Mononuclear cell (primary cell): ENCODE measurements around the gene KRT4. TPM values are rescaled to one million over a fixed set of nuclear protein-coding genes. Genes with fewer than 3 reads are reported as not detected.

Experiments
- H3K27me3 ChIP-seq: 2 replicates; pipeline ENCODE4 v1.6.0; 2011; ENCODE audit warnings: low read length, control low read depth; ENCODE audit not compliant: insufficient read depth
- H3K4me1 ChIP-seq: 2 replicates; pipeline ENCODE4 v1.5.1; 2011; ENCODE audit warnings: mild to moderate bottlenecking, low read length, control low read depth; ENCODE audit not compliant: insufficient read depth
- H3K4me3 ChIP-seq: 2 replicates; pipeline ENCODE4 v1.5.1; 2011; ENCODE audit warnings: mild to moderate bottlenecking, low read length, moderate library complexity
- H3K9me3 ChIP-seq: 2 replicates; pipeline ENCODE4 v1.5.1; 2011; ENCODE audit warnings: low read depth, mild to moderate bottlenecking, control low read depth, low read length
- total RNA-seq: library from RNA; depleted of rRNA; stranded (reverse); fragments of >200 nt; gene quantifications from one replicate; pipeline ENCODE4 v1.2.3, GENCODE V29; 2012

The KRT4 gene
- total RNA-seq, 1 donor: not detected

DNA sequence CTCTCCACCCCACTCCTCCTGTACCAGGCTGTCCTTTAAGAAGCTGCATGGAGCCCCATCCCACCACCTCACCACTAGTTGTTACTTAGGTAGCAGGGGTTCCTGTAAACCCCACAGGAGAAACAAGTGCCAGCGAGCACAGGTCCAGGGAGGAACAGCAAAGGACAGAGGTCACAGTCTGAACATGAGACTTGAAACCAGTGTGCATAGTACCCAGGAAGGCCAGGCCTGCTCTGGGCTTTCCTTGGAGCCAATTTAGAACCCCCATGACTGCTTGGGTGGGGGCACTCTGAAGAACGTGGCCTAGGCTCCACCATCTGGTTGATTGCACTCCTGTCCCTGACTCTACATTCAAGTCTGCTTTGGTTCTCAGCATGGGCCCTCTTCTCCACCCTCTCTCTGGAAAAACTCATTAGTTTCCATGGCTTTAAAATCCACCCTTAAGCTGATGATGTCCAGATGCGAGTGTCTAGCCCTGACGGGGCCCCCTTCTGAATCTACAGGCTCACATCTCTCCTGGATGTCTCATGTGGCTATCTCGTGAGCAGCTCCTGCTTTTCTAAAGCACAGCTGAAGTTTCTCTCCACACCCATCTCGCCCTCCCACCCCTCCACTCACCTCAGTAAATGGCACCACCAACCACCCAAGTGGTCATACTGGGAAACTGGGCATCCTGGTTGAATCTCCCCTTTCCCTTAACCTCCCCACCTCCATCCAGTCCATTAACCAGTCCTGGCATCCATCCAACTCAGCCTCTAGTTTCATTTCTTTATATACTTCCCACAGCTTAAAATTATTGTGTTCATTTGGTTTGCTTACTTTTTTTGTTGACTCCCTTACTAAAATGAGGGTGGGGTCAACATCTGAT is 26.4 kb downstream of the KRT4 start:
- Histone ChIP-seq H3K4me1 (peaks cover 4% of the 10 kb centered on the region), H3K4me3 (no peak overlapping the region), H3K9me3 (no peaks in the 10 kb centered on the region), H3K27me3 (peaks cover 7% of the 10 kb centered on the region)

DNA sequence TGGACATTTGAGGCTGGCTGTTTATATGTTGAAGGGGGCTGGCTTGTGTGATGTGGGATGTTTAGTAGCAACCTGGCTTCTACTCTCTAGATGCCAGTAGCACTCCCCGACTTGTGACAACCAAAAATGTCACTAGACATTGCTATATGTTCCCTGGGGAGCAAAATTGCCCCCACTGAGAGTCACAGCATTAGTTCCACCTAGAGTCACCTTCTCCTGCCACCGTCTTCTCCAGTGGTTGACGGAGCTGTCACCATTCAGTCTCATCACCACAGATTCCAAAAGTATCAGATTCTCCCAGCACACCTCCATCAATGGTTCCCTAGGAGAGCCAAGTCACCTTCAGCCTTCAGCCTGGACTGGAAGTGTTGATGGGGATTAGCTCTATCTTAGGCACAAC is 29.0 kb downstream of the KRT4 start:
- no peaks in the 10 kb centered on the region for H3K9me3 ChIP-seq
- no peak overlapping the region for H3K4me3 ChIP-seq
- H3K4me1 ChIP-seq: peaks cover under 1% of the 10 kb centered on the region
- peaks cover 4% of the 10 kb centered on the region for H3K27me3 ChIP-seq

DNA sequence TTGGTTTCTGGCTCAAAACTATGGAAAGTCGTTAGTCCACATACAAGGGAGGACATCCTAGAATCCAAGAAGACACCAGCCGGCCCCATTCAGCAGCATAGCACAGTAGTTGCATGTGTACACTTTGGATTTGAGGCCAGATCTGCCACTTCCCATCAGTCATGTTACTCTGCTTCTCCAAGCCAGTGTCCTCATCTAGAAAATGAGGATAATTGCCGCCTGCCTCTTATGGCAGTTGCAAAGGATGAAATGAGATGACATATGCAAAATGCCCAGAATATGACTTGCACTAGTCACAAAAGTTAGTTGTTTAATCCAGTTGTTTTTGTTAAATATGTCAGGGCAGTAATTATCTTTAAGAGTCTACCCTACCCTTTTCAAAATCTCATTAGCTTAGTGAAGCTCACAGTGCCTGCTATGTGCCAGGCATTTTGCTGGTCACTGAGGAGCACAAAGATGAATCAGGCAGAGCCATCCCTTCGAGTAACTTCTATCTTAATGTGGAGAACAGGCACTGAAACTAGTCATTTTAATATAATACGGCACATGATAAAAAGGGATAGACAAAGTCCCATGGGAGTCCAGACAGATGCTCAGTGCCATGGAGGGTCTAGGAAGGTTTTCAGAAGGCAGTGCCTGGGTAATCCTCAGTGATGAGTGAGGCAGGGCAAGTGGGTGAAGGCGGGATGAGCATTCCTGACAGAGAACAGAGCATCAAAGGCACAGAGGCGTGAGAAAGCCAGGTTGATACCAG is 30.2 kb downstream of the KRT4 start:
- no peaks in the 10 kb centered on the region for H3K9me3 ChIP-seq
- H3K27me3 ChIP-seq: peaks cover 4% of the 10 kb centered on the region
- H3K4me1 ChIP-seq: no peaks in the 10 kb centered on the region
- no peak overlapping the region for H3K4me3 ChIP-seq

DNA sequence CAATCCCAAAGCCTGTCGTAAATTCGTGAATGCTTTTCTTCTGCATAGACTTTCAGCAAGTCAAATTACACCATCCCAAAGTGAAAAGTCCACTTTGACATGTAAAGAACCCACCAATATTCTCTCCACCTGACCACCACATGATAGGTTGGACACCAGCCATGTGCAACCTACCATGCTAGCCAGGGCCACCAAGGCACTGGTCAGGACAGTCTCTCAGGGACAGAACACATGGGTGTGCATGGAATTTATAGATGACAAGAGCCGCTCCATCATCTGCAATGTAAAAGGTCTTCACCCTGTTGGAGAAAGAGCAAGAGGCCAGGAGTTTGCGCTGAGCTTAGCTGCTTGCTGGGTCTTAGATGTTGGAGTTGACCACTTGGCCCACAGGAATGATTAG is 31.4 kb downstream of the KRT4 start:
- Histone ChIP-seq H3K9me3 (no peaks in the 10 kb centered on the region), H3K4me1 (no peaks in the 10 kb centered on the region), H3K27me3 (no peaks in the 10 kb centered on the region), H3K4me3 (no peak overlapping the region)

DNA sequence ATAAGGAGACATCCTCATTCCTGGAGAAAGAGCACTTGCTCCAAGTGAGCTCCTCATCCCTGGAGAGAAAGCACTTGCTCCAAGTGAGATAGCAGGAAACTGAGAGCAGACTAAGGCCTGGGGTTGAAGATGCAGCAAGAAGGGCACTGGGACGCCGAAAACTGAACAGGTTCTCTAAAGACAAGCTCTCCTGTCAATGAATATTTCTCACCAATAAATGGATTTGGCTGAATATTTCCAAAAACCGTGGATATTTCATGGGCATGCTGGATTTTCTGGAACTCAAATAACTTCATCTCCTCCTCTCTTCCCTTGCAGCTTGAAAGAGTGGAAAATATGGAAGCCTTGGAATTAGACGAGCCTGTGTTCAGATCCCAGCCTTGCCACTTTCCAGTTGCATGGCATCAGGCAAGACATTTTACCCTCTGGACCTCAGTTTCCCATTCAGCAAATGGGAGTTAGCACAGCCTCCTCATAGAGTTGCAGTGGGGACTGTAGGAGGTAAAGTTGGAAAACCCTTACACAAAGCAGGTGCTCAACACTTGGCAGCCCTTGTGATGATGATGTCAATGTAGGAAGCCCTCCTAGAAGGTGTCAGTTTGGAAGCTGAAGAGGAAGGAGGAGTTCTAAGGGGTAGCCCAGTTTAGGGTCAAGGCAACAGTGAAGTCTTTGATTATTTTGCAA is 32.4 kb downstream of the KRT4 start:
- H3K4me3 ChIP-seq: no peak overlapping the region
- no peaks in the 10 kb centered on the region for H3K27me3 ChIP-seq
- H3K9me3 ChIP-seq: no peaks in the 10 kb centered on the region
- H3K4me1 ChIP-seq: no peaks in the 10 kb centered on the region

DNA sequence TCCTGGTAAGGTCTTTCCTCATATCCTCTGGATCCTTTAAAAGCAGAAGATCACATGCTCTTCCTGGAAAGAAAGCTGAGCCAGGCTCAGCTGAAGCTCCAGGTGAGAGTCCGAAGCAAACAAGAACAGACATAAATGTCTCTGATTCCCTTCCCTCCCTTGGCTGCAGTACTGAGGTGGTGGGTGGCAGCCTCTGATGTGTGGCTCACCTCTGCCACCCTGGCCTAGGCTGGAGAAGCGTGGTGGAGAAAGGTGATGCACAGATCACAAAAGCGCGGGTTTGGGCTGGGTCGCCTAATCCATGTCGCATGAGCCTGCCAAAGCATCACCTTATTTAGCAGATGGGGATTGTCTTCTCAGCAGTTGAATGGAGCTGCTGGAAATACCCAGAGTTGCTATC is 34.0 kb downstream of the KRT4 start:
- H3K27me3 ChIP-seq: no peaks in the 10 kb centered on the region
- no peak overlapping the region for H3K4me3 ChIP-seq
- no peaks in the 10 kb centered on the region for H3K4me1 ChIP-seq
- H3K9me3 ChIP-seq: no peaks in the 10 kb centered on the region

DNA sequence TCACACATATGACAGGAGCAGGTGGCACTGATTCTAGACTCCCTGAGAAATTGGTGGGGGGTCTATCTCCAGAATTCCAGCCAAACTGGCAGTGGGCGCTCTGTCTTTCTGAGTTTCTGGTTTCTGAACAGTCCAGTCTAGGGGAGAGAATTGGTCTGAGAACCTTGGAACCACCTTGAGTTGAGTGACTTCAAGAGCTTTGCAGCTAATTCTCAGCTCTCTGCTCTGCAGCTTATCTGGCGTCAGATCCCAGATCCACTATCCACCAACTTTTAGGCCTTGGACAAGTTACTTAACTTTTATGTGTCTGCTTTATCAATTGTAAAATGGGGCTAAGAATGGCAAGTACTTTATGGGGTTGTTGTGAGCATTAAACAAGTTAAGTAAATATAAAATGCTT is 35.1 kb downstream of the KRT4 start:
- Histone ChIP-seq H3K4me3 (no peak overlapping the region), H3K9me3 (no peaks in the 10 kb centered on the region), H3K4me1 (no peaks in the 10 kb centered on the region), H3K27me3 (no peaks in the 10 kb centered on the region)

DNA sequence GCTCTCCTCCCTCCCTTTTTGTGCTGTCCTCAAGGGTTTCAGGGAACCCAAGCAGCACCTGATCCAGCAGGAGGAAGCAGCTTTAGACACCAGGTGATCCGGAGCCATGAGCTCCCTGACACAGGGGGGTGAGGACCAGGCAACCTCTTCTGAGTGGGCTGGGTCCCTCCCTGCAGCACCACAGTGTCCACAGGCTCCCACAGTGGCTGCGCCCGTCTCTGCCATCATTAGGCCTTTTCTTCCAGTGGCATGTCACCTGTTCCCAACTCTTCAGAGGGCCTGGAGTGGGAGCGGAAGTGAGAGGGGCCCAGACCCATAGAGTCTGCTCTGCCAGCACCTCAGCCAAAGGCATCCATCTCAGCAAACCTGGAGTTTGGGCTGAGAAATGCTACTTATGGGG is 36.4 kb downstream of the KRT4 start:
- Histone ChIP-seq H3K4me1 (no peaks in the 10 kb centered on the region), H3K27me3 (no peaks in the 10 kb centered on the region), H3K4me3 (no peak overlapping the region), H3K9me3 (no peaks in the 10 kb centered on the region)

DNA sequence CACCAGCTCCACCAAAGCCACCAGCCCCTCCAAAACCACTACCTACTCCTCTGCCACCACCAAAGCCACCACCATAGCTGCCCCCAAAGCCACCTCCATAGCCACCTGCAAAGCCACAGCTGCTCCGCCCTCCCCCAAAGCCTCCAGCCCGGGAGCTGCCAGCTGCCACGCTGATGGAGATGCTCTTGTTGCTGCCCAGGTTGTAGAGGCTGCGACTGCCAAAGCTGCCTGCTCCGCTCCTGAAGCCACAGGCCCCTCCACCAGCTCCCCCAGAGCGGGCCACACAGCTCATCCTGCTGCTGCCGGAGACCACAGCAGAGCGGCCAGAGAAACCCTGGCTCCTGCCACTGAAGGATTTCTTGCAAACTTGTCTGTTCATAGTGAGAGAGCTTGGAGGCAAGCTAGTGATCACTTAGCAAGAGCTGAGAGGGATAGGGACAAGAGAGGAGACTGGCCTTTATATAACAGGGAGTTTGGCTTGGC is 37.0 kb downstream of the KRT4 start, which contains the start of gene KRT76:
Gene KRT76 (minus strand): TSS at position 433 of the 483 bp plus-strand sequence. CDS start 54 bp downstream, at position 379.
- no peak within 1 kb of the TSS for H3K4me3 ChIP-seq
- H3K4me1 ChIP-seq: no peaks in the 10 kb centered on the region
- H3K9me3 ChIP-seq: no peaks in the 10 kb centered on the region
- no peaks in the 10 kb centered on the region for H3K27me3 ChIP-seq

DNA sequence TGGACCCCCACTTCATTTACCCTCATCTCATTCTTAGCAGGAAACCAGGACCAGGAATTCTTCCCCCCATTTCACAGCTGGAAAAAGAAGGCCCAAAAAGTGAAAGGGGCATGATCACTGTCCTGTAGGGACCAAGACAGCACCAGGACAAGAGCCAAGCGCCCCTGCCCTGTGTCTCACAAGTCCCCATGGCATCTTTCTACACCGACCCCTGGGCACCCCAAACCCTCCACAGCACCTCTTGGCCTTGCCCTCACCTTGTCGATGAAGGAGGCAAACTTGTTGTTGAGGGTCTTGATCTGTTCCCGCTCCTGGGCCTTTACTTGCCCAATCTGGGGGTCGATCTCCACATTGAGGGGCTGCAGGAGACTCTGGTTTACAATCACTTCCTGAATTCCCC is 37.5 kb downstream of the KRT4 start:
- H3K4me1 ChIP-seq: no peaks in the 10 kb centered on the region

DNA sequence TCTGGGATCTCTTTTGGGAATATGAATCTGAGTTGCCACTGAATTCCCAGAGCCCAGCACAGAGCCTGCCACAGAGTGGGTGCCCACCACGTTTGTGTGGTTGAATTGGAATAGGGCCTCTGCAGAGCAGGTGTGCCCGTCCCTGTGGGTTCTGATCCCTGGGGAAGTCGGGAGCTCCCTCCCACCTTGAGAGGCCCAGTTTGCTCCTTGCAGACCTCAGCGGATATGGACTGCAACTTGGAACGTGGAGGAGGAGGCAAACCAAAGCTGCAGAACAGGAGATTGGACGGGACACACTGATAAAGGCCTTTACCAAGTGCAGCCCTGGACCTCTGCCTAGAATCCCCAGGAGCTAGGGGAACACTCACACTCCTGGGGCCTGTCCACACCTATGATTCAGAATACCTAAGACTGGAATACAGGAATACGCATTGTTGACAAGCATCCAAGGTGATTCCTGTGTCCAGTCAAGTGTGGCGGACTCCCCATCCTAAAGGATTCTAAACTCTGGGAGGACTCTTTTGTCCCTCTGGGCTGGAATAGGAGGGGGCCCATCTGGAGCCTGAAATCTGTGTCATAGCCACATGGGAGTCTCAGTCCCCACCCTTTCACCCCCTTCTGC is 39.2 kb downstream of the KRT4 start:
- H3K9me3 ChIP-seq: no peaks in the 10 kb centered on the region
- no peaks in the 10 kb centered on the region for H3K4me1 ChIP-seq
- no peak overlapping the region for H3K4me3 ChIP-seq
- H3K27me3 ChIP-seq: no peaks in the 10 kb centered on the region

More for the DNA sequence above, 37.5 kb downstream of the KRT4 start:
- Histone ChIP-seq H3K27me3 (no peaks in the 10 kb centered on the region), H3K4me3 (no peak overlapping the region), H3K9me3 (no peaks in the 10 kb centered on the region)

DNA sequence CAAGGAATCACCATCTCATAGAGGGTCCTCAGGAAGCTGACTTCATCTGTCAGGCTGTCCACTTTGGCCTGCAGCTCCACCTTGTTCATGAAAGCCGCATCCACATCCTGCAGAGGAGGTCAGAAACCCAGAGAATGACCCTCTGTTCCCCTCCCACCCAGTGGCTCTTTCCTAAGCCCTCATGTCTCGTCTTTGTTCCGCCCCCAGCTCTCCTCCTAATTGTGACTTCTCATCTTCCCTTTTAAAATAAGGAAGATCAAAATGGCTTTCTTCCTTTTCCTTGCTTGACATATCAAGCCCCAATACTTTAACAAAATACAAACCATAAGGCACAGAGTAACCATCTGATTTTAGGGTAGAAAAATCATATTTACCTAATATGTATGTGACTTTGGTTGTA is 41.1 kb downstream of the KRT4 start:
- Histone ChIP-seq H3K9me3 (no peaks in the 10 kb centered on the region), H3K4me3 (no peak overlapping the region), H3K4me1 (no peaks in the 10 kb centered on the region), H3K27me3 (no peaks in the 10 kb centered on the region)

DNA sequence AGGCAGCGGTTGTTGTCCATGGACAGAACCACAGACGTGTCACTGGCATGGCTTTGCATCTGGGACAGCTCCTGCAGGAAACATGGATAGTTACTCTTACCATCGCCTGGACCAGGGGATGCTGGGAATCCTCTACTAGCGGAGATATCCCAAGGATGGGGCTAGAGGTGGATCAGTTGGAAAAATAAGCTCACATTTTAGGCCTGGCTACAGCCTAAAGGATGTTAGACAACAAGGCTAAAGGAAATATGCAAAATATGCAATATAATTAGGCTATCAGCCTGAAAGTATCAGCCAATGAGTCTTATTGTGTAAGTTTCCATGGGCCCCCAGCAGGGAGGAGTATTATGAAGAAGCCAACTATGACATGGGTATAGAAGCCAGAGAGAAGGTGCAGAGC is 41.7 kb downstream of the KRT4 start:
- Histone ChIP-seq H3K9me3 (no peaks in the 10 kb centered on the region), H3K4me3 (no peak overlapping the region), H3K4me1 (no peaks in the 10 kb centered on the region), H3K27me3 (no peaks in the 10 kb centered on the region)

DNA sequence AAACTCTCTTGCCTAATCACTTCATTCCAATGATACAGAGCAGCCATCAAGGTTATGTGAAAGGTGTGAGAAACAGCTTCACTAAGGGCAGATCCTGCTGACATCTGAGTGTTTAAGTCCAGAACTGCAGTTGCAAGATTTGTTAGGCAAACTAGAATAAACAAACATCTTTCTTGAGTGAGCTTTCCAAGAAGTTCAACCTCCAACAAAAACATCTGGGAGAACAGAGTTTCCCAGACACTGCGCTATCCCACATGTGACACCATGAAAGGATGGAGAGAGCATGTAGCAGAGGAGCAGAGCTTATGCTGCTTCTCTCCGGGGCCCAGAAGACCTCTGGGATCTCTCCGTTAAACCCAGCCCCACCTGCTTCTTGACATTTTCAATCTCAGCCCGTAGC is 42.4 kb downstream of the KRT4 start:
- no peak overlapping the region for H3K4me3 ChIP-seq
- H3K27me3 ChIP-seq: no peaks in the 10 kb centered on the region
- no peaks in the 10 kb centered on the region for H3K9me3 ChIP-seq
- no peaks in the 10 kb centered on the region for H3K4me1 ChIP-seq

DNA sequence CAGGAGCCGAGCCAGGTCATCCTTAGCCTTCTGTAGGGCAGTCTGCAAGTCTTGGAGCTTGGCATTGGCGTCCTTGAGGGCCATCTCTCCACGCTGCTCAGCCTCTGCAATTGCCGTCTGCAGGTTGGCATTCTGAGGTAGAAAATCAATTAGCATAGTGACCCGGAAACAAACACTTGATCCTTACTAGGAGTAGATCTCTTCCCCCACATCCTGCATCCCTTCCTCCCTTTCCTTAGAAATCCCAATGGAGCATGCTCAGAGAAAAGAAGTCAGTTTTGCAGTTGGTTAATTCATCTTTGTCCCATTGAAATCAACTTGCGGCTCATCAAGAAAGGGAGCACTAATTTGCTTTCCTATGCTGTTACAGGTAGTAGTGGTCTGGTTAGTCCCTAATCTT is 42.8 kb downstream of the KRT4 start:
- H3K27me3 ChIP-seq: no peaks in the 10 kb centered on the region
- no peak overlapping the region for H3K4me3 ChIP-seq
- H3K4me1 ChIP-seq: no peaks in the 10 kb centered on the region
- no peaks in the 10 kb centered on the region for H3K9me3 ChIP-seq
